ENCODE results near the gene JUN. TPM values are rescaled to one million over a fixed set of nuclear protein-coding genes. Genes with fewer than 3 reads are reported as not detected.

The JUN gene
- polyA plus RNA-seq, 2 of the 4 experiments (the other 2 are of a cell fraction) = 23.3 to 59.8 TPM

DNA sequence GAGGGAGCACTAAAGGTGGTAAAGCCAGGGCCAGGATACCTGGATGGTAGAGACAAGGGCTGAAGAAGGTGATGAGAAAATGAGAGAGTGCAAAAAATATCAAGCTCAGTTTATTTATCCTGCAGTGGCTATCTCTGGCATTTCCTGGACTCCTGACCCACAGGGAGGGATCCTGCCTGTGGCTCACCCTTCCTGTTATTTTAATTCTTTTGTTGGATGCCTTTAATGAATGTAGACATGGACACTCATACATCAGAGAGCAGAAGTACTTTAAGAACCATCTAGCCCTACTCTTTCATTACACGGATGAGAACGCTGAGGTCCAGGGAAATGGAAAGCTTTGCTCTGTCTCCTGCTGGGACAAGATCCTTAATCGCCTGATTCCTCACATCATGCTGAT, 20.6 kb downstream of the JUN start:
- Histone ChIP-seq H3K4me2 (peak overlapping the region; percentile 45; the same call in 2 of the 3 replicates), H3K4me3 (no peak overlapping the region), H3K4me1 (peaks cover 21% of the 10 kb centered on the region), H3K27ac (peak overlapping the region in 1 of 2 experiments; percentile 32; a peak in 3 of 6 replicates), H3K9me3 (no peaks in the 10 kb centered on the region)
- ATAC-seq (peak in 1 of 2 experiments; percentile 53; a peak in 2 of 6 replicates), DNase-seq (ENCODE audit: low read depth in 1 of 2, low spot score in 1 of 2) (no peak), FAIRE-seq (no peak)
- CTCF ChIA-PET = interaction anchor here (0.5 to 1.6 kb wide), 7 partner anchors 9 to 936 kb away, joined by 3 to 5 read pairs (median 3); no protein-coding TSS in a partner anchor
- TF ChIP-seq RARB (CRISPR knock-in tag; IDR thresholded peaks at IDR 0.05) = no peak
- no peak for TF ChIP-seq NPAS2 (CRISPR knock-in tag; IDR thresholded peaks at IDR 0.05; ENCODE audit: borderline replicate concordance)
- TF ChIP-seq RNF2 (IDR thresholded peaks at IDR 0.05; ENCODE audit: borderline replicate concordance, low read depth) = no peak
- TF ChIP-seq, protein P1, sequence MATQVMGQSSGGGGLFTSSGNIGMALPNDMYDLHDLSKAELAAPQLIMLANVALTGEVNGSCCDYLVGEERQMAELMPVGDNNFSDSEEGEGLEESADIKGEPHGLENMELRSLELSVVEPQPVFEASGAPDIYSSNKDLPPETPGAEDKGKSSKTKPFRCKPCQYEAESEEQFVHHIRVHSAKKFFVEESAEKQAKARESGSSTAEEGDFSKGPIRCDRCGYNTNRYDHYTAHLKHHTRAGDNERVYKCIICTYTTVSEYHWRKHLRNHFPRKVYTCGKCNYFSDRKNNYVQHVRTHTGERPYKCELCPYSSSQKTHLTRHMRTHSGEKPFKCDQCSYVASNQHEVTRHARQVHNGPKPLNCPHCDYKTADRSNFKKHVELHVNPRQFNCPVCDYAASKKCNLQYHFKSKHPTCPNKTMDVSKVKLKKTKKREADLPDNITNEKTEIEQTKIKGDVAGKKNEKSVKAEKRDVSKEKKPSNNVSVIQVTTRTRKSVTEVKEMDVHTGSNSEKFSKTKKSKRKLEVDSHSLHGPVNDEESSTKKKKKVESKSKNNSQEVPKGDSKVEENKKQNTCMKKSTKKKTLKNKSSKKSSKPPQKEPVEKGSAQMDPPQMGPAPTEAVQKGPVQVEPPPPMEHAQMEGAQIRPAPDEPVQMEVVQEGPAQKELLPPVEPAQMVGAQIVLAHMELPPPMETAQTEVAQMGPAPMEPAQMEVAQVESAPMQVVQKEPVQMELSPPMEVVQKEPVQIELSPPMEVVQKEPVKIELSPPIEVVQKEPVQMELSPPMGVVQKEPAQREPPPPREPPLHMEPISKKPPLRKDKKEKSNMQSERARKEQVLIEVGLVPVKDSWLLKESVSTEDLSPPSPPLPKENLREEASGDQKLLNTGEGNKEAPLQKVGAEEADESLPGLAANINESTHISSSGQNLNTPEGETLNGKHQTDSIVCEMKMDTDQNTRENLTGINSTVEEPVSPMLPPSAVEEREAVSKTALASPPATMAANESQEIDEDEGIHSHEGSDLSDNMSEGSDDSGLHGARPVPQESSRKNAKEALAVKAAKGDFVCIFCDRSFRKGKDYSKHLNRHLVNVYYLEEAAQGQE (IDR thresholded peaks at IDR 0.05) = no peak
- TF ChIP-seq, protein P2, sequence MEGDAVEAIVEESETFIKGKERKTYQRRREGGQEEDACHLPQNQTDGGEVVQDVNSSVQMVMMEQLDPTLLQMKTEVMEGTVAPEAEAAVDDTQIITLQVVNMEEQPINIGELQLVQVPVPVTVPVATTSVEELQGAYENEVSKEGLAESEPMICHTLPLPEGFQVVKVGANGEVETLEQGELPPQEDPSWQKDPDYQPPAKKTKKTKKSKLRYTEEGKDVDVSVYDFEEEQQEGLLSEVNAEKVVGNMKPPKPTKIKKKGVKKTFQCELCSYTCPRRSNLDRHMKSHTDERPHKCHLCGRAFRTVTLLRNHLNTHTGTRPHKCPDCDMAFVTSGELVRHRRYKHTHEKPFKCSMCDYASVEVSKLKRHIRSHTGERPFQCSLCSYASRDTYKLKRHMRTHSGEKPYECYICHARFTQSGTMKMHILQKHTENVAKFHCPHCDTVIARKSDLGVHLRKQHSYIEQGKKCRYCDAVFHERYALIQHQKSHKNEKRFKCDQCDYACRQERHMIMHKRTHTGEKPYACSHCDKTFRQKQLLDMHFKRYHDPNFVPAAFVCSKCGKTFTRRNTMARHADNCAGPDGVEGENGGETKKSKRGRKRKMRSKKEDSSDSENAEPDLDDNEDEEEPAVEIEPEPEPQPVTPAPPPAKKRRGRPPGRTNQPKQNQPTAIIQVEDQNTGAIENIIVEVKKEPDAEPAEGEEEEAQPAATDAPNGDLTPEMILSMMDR (IDR thresholded peaks at IDR 0.05) = no peak
- TF ChIP-seq ESRRA (IDR thresholded peaks at IDR 0.05; ENCODE audit: borderline replicate concordance, low read length) = no peak
- TF ChIP-seq, protein P3, sequence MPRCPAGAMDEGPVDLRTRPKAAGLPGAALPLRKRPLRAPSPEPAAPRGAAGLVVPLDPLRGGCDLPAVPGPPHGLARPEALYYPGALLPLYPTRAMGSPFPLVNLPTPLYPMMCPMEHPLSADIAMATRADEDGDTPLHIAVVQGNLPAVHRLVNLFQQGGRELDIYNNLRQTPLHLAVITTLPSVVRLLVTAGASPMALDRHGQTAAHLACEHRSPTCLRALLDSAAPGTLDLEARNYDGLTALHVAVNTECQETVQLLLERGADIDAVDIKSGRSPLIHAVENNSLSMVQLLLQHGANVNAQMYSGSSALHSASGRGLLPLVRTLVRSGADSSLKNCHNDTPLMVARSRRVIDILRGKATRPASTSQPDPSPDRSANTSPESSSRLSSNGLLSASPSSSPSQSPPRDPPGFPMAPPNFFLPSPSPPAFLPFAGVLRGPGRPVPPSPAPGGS (IDR thresholded peaks at IDR 0.05) = no peak
- TF ChIP-seq ZSCAN20 (CRISPR knock-in tag; IDR thresholded peaks at IDR 0.05) = no peak
- TF ChIP-seq, protein P4, sequence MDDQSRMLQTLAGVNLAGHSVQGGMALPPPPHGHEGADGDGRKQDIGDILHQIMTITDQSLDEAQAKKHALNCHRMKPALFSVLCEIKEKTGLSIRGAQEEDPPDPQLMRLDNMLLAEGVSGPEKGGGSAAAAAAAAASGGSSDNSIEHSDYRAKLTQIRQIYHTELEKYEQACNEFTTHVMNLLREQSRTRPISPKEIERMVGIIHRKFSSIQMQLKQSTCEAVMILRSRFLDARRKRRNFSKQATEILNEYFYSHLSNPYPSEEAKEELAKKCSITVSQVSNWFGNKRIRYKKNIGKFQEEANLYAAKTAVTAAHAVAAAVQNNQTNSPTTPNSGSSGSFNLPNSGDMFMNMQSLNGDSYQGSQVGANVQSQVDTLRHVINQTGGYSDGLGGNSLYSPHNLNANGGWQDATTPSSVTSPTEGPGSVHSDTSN (IDR thresholded peaks at IDR 0.05) = no peak
- no peak for TF ChIP-seq EHF (CRISPR knock-in tag; IDR thresholded peaks at IDR 0.05)
- TF ChIP-seq NR3C1 (IDR thresholded peaks at IDR 0.05) = no peak
- TF ChIP-seq HOXB5 (CRISPR knock-in tag; IDR thresholded peaks at IDR 0.05) = no peak
- TF ChIP-seq, protein P5, sequence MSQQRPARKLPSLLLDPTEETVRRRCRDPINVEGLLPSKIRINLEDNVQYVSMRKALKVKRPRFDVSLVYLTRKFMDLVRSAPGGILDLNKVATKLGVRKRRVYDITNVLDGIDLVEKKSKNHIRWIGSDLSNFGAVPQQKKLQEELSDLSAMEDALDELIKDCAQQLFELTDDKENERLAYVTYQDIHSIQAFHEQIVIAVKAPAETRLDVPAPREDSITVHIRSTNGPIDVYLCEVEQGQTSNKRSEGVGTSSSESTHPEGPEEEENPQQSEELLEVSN (IDR thresholded peaks at IDR 0.05; ENCODE audit: borderline replicate concordance, low read depth) = no peak
- no peak for TF ChIP-seq FOXS1 (CRISPR knock-in tag; IDR thresholded peaks at IDR 0.05)
- no peak for TF ChIP-seq ZC3H11A (IDR thresholded peaks at IDR 0.05)
- WGBS (ENCODE audit: missing lambda C conversion rate) = 29% methylated on average over 3 of the region's 3 CpGs
- POLR2A ChIA-PET = no interaction called here

DNA sequence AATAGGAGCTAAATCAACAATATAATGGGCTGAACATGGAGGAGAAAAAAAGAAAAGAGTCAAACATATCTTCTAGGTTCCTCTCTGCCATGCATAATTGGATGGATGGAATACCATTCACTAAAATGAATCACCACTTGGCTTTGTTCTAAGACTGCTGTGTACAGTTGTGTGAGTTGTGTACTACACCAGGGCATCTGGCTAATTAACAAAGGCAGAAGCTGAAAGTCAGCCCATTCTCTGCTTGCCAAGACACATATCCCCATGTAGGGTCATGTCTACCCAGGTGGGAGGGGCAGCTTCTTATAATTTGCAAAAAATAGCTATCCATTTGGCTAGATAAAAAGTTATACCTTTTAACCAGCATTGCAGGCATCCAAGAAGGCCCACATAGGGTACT, 21.0 kb downstream of the JUN start:
- Histone ChIP-seq H3K4me2 (peak overlapping the region; percentile 45; the same call in 2 of the 3 replicates), H3K4me3 (no peak overlapping the region), H3K9me3 (no peaks in the 10 kb centered on the region), H3K4me1 (peaks cover 21% of the 10 kb centered on the region), H3K27ac (peak overlapping the region in 1 of 2 experiments; percentile 32; a peak in 2 of 6 replicates)
- FAIRE-seq (no peak), ATAC-seq (no peak), DNase-seq (ENCODE audit: low read depth in 1 of 2, low spot score in 1 of 2) (no peak)
- POLR2A ChIA-PET = no interaction called here
- CTCF ChIA-PET = interaction anchor here (0.5 to 1.2 kb wide), 3 partner anchors 9 to 21 kb away, joined by 3 to 4 read pairs (median 3); no protein-coding TSS in a partner anchor
- TF ChIP-seq FOXS1 (CRISPR knock-in tag; IDR thresholded peaks at IDR 0.05) (no peak), RFX5 (IDR thresholded peaks at IDR 0.05) (no peak), BHLHE40 (IDR thresholded peaks at IDR 0.05; ENCODE audit: low read depth, low read length) (no peak), TFCP2L1 (CRISPR knock-in tag; IDR thresholded peaks at IDR 0.05) (no peak), EHMT2 (IDR thresholded peaks at IDR 0.05; ENCODE audit: low read depth) (no peak), RNF2 (IDR thresholded peaks at IDR 0.05; ENCODE audit: borderline replicate concordance, low read depth) (no peak), JUN (IDR thresholded peaks at IDR 0.05) (no peak), ZSCAN20 (CRISPR knock-in tag; IDR thresholded peaks at IDR 0.05) (no peak), FOSL2 (IDR thresholded peaks at IDR 0.05) (no peak), FOSL2 (CRISPR knock-in tag; IDR thresholded peaks at IDR 0.05) (no peak), HOXA7 (CRISPR knock-in tag; IDR thresholded peaks at IDR 0.05) (no peak)
- TF ChIP-seq, protein P4 (IDR thresholded peaks at IDR 0.05) = no peak
- TF ChIP-seq, protein P2 (IDR thresholded peaks at IDR 0.05) = no peak
- TF ChIP-seq, protein P6, sequence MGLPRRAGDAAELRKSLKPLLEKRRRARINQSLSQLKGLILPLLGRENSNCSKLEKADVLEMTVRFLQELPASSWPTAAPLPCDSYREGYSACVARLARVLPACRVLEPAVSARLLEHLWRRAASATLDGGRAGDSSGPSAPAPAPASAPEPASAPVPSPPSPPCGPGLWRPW (IDR thresholded peaks at IDR 0.05) = no peak
